ENCODE measurements around the gene TAF7L.
"Not testable (repeated sequence)": the region's sequence is repeated elsewhere in the genome, so short reads cannot be mapped to it uniquely, and the experiment has no call there.

TAF7L gene

GRCh38 chrX:101290957-101291603 lies at the start of gene TAF7L:
Gene TAF7L, minus strand, starts transcription at chrX:101291334. Its CDS starts 3,791 bp downstream, at chrX:101287543.
- DNase-seq (ENCODE audit: low spot score) = no peak

GRCh38 chrX:101337776-101338271 lies 46.7 kb upstream of the TAF7L start:
- no peak for DNase-seq (ENCODE audit: low spot score)

- DNase-seq (ENCODE audit: low spot score) = not testable (repeated sequence)
Measured at GRCh38 chrX:101334310-101334709, 43.2 kb upstream of the TAF7L start.

- not testable (repeated sequence) for DNase-seq (ENCODE audit: low spot score)
Measured at GRCh38 chrX:101326600-101326999, 35.5 kb upstream of the TAF7L start.

GRCh38 chrX:101303790-101304189 lies 12.7 kb upstream of the TAF7L start:
- no peak for DNase-seq (ENCODE audit: low spot score)

GRCh38 chrX:101295603-101296002 lies 4.5 kb upstream of the TAF7L start:
- DNase-seq (ENCODE audit: low spot score) = not testable (repeated sequence)

GRCh38 chrX:101287402-101287801 lies 3.7 kb downstream of the TAF7L start:
- peak; percentile 59 for DNase-seq (ENCODE audit: low spot score)

GRCh38 chrX:101276238-101276637 lies 14.9 kb downstream of the TAF7L start:
- no peak for DNase-seq (ENCODE audit: low spot score)

GRCh38 chrX:101274198-101274597 lies 16.9 kb downstream of the TAF7L start:
- DNase-seq (ENCODE audit: low spot score) = no peak

- peak; percentile 13 for DNase-seq (ENCODE audit: low spot score)
Measured at GRCh38 chrX:101265869-101266428, 25.2 kb downstream of the TAF7L start.

GRCh38 chrX:101263766-101264165 lies 27.4 kb downstream of the TAF7L start:
- no peak for DNase-seq (ENCODE audit: low spot score)

- no peak for DNase-seq (ENCODE audit: low spot score)
Measured at GRCh38 chrX:101262590-101262989, 28.5 kb downstream of the TAF7L start.

- peak; percentile 33 for DNase-seq (ENCODE audit: low spot score)
Measured at GRCh38 chrX:101260435-101260834, 30.7 kb downstream of the TAF7L start.

- DNase-seq (ENCODE audit: low spot score) = no peak
Measured at GRCh38 chrX:101258259-101258581, 32.9 kb downstream of the TAF7L start.

- DNase-seq (ENCODE audit: low spot score) = peak; percentile 2
Measured at GRCh38 chrX:101257448-101258258, 33.5 kb downstream of the TAF7L start.

GRCh38 chrX:101252634-101253033 lies 38.5 kb downstream of the TAF7L start:
- DNase-seq (ENCODE audit: low spot score) = no peak

- no peak for DNase-seq (ENCODE audit: low spot score)
Measured at GRCh38 chrX:101241531-101241930, 49.6 kb downstream of the TAF7L start.

- no peak for DNase-seq (ENCODE audit: low spot score)
Measured at GRCh38 chrX:101237041-101237440, 54.1 kb downstream of the TAF7L start.

GRCh38 chrX:101232316-101232715 lies 58.8 kb downstream of the TAF7L start:
- DNase-seq (ENCODE audit: low spot score) = no peak

GRCh38 chrX:101231080-101231479 lies 60.1 kb downstream of the TAF7L start:
- DNase-seq (ENCODE audit: low spot score) = no peak

- peak; percentile 4 for DNase-seq (ENCODE audit: low spot score)
Measured at GRCh38 chrX:101230636-101231035, 60.5 kb downstream of the TAF7L start.

GRCh38 chrX:101229170-101229569 lies 62.0 kb downstream of the TAF7L start:
- DNase-seq (ENCODE audit: low spot score) = peak; percentile 25

- no peak for DNase-seq (ENCODE audit: low spot score)
Measured at GRCh38 chrX:101223226-101223625, 67.9 kb downstream of the TAF7L start.

All from RKO (cell line).